HL-60 (cell line): Measurements from ENCODE around the gene SMTNL2.

Experiments
- DNase-seq, 2 experiments: peaks; one replicate each; pipeline ENCODE4 v3.0.0-alpha.2; 2010 to 2020; ENCODE audit warnings: low read depth in 1 of 2, low spot score in 1 of 2
- H3K27ac ChIP-seq: fragments of 250-450 bp; sonication (Bioruptor Pico); replicated peaks from 2 replicates; pipeline ENCODE4 v1.5.1; 2020; ENCODE audit warnings: mild to moderate bottlenecking, moderate library complexity
- H3K27me3 ChIP-seq: fragments of 250-450 bp; sonication (Bioruptor Pico); 2 replicates; pipeline ENCODE4 v1.5.1; 2021; ENCODE audit warnings: mild to moderate bottlenecking, moderate library complexity; ENCODE audit not compliant: insufficient read depth, poor library complexity, severe bottlenecking
- H3K4me3 ChIP-seq: replicated peaks from 2 replicates; pipeline ENCODE4 v1.5.1; 2011; ENCODE audit warnings: mild to moderate bottlenecking, control low read depth, low read length; ENCODE audit not compliant: insufficient read depth
- GABPA ChIP-seq: IDR thresholded peaks from 2 replicates; pipeline ENCODE4 v1.6.1; 2012; ENCODE audit warnings: low read depth
- POLR2AphosphoS5 ChIP-seq: IDR thresholded peaks from 2 replicates; pipeline ENCODE4 v1.6.1; 2012; ENCODE audit warnings: low read depth
- SPI1 ChIP-seq: IDR thresholded peaks from 2 replicates; pipeline ENCODE4 v1.6.1; 2012; ENCODE audit warnings: low read depth, mild to moderate bottlenecking, borderline replicate concordance
- TF ChIP-seq, protein P1 (sequence below): IDR thresholded peaks from 2 replicates; pipeline ENCODE4 v1.6.1; 2012; ENCODE audit warnings: low read depth; ENCODE audit not compliant: insufficient replicate concordance
- TF ChIP-seq, protein P2 (sequence below): IDR thresholded peaks from one replicate; pipeline ENCODE4 v1.5.1; 2011; ENCODE audit warnings: low read length, control low read depth, inconsistent platforms; ENCODE audit not compliant: insufficient read depth

SMTNL2 gene

DNA sequence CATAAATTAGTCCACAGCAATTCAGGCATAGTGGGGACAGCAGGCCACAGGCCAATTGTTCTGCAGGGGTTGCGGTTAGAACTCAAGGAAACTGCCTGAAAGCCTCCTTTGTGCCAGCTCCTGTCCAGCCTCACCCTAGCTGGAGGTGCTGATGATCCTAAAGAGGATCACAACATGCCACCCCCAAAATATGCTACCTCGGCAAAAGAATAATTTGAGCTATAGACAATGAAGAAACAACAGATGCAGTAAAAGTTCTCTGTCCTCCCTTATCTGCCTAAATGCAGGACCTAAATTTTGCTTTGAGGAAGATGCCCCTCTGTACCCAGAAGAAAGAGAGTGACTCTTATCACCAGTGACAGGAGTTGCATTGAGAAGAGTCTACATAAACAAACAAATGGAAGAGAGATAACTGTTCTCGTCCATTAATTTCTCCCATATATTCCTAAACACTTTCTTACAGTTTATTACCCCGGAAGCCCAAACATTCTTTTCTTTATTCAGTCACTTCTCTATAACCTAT is 42.5 kb downstream of the SMTNL2 start:
- no peak overlapping the region for H3K27ac ChIP-seq
- no peak overlapping the region for H3K4me3 ChIP-seq
- DNase-seq: no peak
- H3K27me3 ChIP-seq: no peaks in the 10 kb centered on the region
- no peak for TF ChIP-seq SPI1
- TF ChIP-seq, protein P1, sequence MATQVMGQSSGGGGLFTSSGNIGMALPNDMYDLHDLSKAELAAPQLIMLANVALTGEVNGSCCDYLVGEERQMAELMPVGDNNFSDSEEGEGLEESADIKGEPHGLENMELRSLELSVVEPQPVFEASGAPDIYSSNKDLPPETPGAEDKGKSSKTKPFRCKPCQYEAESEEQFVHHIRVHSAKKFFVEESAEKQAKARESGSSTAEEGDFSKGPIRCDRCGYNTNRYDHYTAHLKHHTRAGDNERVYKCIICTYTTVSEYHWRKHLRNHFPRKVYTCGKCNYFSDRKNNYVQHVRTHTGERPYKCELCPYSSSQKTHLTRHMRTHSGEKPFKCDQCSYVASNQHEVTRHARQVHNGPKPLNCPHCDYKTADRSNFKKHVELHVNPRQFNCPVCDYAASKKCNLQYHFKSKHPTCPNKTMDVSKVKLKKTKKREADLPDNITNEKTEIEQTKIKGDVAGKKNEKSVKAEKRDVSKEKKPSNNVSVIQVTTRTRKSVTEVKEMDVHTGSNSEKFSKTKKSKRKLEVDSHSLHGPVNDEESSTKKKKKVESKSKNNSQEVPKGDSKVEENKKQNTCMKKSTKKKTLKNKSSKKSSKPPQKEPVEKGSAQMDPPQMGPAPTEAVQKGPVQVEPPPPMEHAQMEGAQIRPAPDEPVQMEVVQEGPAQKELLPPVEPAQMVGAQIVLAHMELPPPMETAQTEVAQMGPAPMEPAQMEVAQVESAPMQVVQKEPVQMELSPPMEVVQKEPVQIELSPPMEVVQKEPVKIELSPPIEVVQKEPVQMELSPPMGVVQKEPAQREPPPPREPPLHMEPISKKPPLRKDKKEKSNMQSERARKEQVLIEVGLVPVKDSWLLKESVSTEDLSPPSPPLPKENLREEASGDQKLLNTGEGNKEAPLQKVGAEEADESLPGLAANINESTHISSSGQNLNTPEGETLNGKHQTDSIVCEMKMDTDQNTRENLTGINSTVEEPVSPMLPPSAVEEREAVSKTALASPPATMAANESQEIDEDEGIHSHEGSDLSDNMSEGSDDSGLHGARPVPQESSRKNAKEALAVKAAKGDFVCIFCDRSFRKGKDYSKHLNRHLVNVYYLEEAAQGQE: no peak
- no peak for TF ChIP-seq POLR2AphosphoS5
- TF ChIP-seq GABPA: no peak
- TF ChIP-seq, protein P2, sequence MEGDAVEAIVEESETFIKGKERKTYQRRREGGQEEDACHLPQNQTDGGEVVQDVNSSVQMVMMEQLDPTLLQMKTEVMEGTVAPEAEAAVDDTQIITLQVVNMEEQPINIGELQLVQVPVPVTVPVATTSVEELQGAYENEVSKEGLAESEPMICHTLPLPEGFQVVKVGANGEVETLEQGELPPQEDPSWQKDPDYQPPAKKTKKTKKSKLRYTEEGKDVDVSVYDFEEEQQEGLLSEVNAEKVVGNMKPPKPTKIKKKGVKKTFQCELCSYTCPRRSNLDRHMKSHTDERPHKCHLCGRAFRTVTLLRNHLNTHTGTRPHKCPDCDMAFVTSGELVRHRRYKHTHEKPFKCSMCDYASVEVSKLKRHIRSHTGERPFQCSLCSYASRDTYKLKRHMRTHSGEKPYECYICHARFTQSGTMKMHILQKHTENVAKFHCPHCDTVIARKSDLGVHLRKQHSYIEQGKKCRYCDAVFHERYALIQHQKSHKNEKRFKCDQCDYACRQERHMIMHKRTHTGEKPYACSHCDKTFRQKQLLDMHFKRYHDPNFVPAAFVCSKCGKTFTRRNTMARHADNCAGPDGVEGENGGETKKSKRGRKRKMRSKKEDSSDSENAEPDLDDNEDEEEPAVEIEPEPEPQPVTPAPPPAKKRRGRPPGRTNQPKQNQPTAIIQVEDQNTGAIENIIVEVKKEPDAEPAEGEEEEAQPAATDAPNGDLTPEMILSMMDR: no peak

DNA sequence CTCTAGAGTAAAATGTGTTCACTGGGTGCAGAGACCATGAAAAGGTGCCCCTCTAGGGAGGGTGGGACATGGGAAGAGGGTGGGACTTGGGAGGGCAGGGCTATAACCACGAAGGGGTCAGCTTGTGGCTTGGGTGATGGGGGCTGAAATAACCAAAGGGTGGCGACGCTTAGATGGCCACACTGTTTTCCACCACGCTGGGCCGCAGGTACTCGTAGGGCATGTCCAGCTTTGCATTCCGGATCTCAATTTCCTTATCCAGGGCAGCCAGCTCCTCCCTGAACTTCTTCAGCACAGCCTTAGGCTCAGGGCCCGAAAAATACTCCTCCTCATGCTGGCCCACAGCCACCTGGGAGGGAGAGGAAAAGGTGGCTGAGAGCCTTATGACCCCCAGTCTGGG is 47.1 kb downstream of the SMTNL2 start:
- DNase-seq: no peak
- H3K27me3 ChIP-seq: no peaks in the 10 kb centered on the region
- TF ChIP-seq GABPA (no peak), SPI1 (no peak), POLR2AphosphoS5 (no peak)
- TF ChIP-seq, protein P2: no peak
- TF ChIP-seq, protein P1: no peak
- H3K4me3 ChIP-seq: no peak overlapping the region
- H3K27ac ChIP-seq: no peak overlapping the region

DNA sequence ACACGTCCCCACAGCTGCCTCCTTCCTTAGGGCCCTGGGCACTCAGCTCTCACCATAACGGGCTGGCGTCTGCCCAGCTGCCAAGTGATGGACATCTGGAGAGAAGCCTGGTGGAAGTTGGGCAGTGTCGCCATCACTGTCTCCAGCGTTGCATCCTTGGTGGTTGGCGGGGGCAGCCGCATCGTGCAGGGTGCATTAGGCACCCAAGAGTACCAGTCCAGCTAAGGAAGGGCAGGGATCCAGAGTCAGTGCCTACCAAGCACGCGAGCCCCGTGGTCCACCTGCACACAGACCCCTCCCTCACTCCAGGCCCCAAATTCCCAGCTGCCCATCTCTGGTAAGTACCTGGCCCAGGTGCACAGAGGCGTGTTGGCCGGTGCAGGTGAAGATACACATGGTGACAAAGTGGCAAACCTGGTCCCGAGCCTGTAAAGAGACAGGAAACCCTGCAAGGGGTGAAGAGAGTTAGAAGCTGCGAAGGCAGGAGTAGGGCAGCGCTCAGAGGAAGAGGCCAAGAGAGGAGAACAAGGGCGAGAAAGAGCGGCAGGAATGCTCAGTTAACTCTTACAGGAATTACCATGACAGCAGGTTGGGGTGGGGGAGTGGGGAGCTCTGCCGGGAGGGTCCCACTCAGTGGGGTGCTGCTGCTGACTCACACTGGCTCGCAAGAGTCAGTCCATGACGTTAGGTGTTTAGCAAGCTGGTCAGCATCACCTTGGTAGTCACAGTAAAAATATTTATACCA is 47.7 kb downstream of the SMTNL2 start:
- TF ChIP-seq POLR2AphosphoS5: no peak
- TF ChIP-seq, protein P2: no peak
- TF ChIP-seq, protein P1: no peak
- no peak for TF ChIP-seq SPI1
- TF ChIP-seq GABPA: no peak
- Histone ChIP-seq H3K4me3 (no peak overlapping the region), H3K27ac (no peak overlapping the region), H3K27me3 (no peaks in the 10 kb centered on the region)
- DNase-seq: no peak
